HEK293 (cell line): Measurements from ENCODE around the gene NLRP1.

Experiments used
- CTCF ChIA-PET: fragments of 350-600 bp; formaldehyde crosslinking; extraction: SDS; loops from one replicate; lab custom pipeline; 2021; ENCODE audit warnings: antibody characterized with exemption; lab: Yijun Ruan, JAX
- POLR2A ChIA-PET: fragments of 300-600 bp; formaldehyde crosslinking; extraction: SDS; loops from one replicate; lab custom pipeline; 2020; ENCODE audit warnings: antibody characterized with exemption, inconsistent platforms; lab: Yijun Ruan, JAX
- H3K27ac ChIP-seq: fragments of 200-500 bp; sonication (Bioruptor generic); 2 replicates; pipeline ENCODE4 v1.5.1; 2014; ENCODE audit warnings: low read depth, low read length, control low read depth, inconsistent platforms; ENCODE audit errors: extremely low read depth
- H3K36me3 ChIP-seq, 2 experiments: fragments of 200-500 bp in 1 of 2; sonication (Bioruptor generic) in 1 of 2; 1 replicate in 1 of 2; 2 replicates in 1 of 2; pipeline ENCODE4 v1.5.1; 2014 to 2017; ENCODE audit warnings: inconsistent platforms in 2 of 2, low read length in 2 of 2; ENCODE audit not compliant: control insufficient read depth in 2 of 2, insufficient read depth in 1 of 2
- H3K4me1 ChIP-seq: fragments of 200-500 bp; sonication (Bioruptor generic); 2 replicates; pipeline ENCODE4 v1.5.1; 2014; ENCODE audit warnings: mild to moderate bottlenecking, low read length, inconsistent platforms; ENCODE audit not compliant: control insufficient read depth, insufficient read depth
- H3K4me3 ChIP-seq: 2 replicates; pipeline ENCODE4 v1.5.1; 2011; ENCODE audit warnings: low read depth, mild to moderate bottlenecking, control low read depth, low read length, moderate library complexity
- H3K9me3 ChIP-seq: fragments of 200-500 bp; sonication (Bioruptor generic); 2 replicates; pipeline ENCODE4 v1.5.1; 2014; ENCODE audit warnings: low read depth, low read length, inconsistent platforms; ENCODE audit not compliant: control insufficient read depth, insufficient read depth
- BCL11A ChIP-seq: fragments of 450-650 bp; formaldehyde crosslinking; IDR thresholded peaks from 2 replicates; pipeline ENCODE4 v1.5.1; 2016; ENCODE audit warnings: low read depth, missing biosample characterization, missing genetic modification characterization
- GLI2 ChIP-seq: fragments of 450-650 bp; formaldehyde crosslinking; IDR thresholded peaks from 2 replicates; pipeline ENCODE4; 2017; ENCODE audit warnings: missing biosample characterization, missing genetic modification characterization, low read depth, borderline replicate concordance
- GLI4 ChIP-seq: fragments of 450-650 bp; formaldehyde crosslinking; IDR thresholded peaks from 2 replicates; pipeline ENCODE4 v1.5.1; 2016; ENCODE audit warnings: missing biosample characterization, missing genetic modification characterization
- GLIS1 ChIP-seq: fragments of 450-650 bp; formaldehyde crosslinking; IDR thresholded peaks from 2 replicates; pipeline ENCODE4 v1.5.1; 2016; ENCODE audit warnings: missing biosample characterization, missing genetic modification characterization
- KLF16 ChIP-seq: fragments of 450-650 bp; formaldehyde crosslinking; IDR thresholded peaks from 2 replicates; pipeline ENCODE4 v1.5.1; 2017; ENCODE audit warnings: missing biosample characterization, missing genetic modification characterization
- MEIS1 ChIP-seq: sonication (generic); formaldehyde crosslinking; IDR thresholded peaks from 2 replicates; pipeline ENCODE4 v1.8.1; 2022; ENCODE audit warnings: missing genetic modification reagents, mild to moderate bottlenecking, borderline replicate concordance
- OSR2 ChIP-seq: fragments of 450-650 bp; formaldehyde crosslinking; IDR thresholded peaks from 2 replicates; pipeline ENCODE4 v1.5.1; 2016; ENCODE audit warnings: missing biosample characterization, missing genetic modification characterization
- SCRT2 ChIP-seq: fragments of 450-650 bp; formaldehyde crosslinking; IDR thresholded peaks from 2 replicates; pipeline ENCODE4 v1.5.1; 2016; ENCODE audit warnings: missing biosample characterization, missing genetic modification characterization
- SETDB1 ChIP-seq: IDR thresholded peaks from one replicate; pipeline ENCODE4 v1.6.1; 2017; ENCODE audit warnings: mild to moderate bottlenecking, low read length, moderate library complexity, mixed read lengths; ENCODE audit not compliant: insufficient read length
- ZBTB11 ChIP-seq: fragments of 450-650 bp; formaldehyde crosslinking; conservative IDR thresholded peaks from 2 replicates; pipeline ENCODE4 v1.5.1; 2016; ENCODE audit warnings: low read depth, missing biosample characterization, missing genetic modification characterization
- ZFHX2 ChIP-seq: fragments of 450-650 bp; formaldehyde crosslinking; conservative IDR thresholded peaks from 2 replicates; pipeline ENCODE4 v1.5.1; 2016; ENCODE audit warnings: missing biosample characterization, missing genetic modification characterization
- ZFP41 ChIP-seq: fragments of 450-650 bp; formaldehyde crosslinking; IDR thresholded peaks from 2 replicates; pipeline ENCODE4 v1.5.1; 2016; ENCODE audit warnings: missing biosample characterization, missing genetic modification characterization, borderline replicate concordance
- ZIC2 ChIP-seq: fragments of 450-650 bp; formaldehyde crosslinking; IDR thresholded peaks from 2 replicates; pipeline ENCODE4 v1.5.1; 2016; ENCODE audit warnings: missing biosample characterization, missing genetic modification characterization
- ZNF155 ChIP-seq: fragments of 450-650 bp; formaldehyde crosslinking; IDR thresholded peaks from 2 replicates; pipeline ENCODE4 v1.5.1; 2016; ENCODE audit warnings: missing biosample characterization, missing genetic modification characterization
- ZNF169 ChIP-seq: fragments of 450-650 bp; formaldehyde crosslinking; IDR thresholded peaks from 2 replicates; pipeline ENCODE4 v1.5.1; 2016; ENCODE audit warnings: missing biosample characterization, missing genetic modification characterization
- ZNF335 ChIP-seq: fragments of 450-650 bp; formaldehyde crosslinking; conservative IDR thresholded peaks from 2 replicates; pipeline ENCODE4 v1.5.1; 2016; ENCODE audit warnings: missing biosample characterization, missing genetic modification characterization
- ZNF48 ChIP-seq: fragments of 450-650 bp; formaldehyde crosslinking; IDR thresholded peaks from 2 replicates; pipeline ENCODE4 v1.5.1; 2016; ENCODE audit warnings: missing biosample characterization, missing genetic modification characterization
- ZNF521 ChIP-seq: fragments of 450-650 bp; formaldehyde crosslinking; IDR thresholded peaks from 2 replicates; pipeline ENCODE4 v1.5.1; 2017; ENCODE audit warnings: missing biosample characterization, mild to moderate bottlenecking, missing genetic modification characterization
- ZNF548 ChIP-seq: fragments of 450-650 bp; formaldehyde crosslinking; IDR thresholded peaks from 2 replicates; pipeline ENCODE4 v1.5.1; 2016; ENCODE audit warnings: missing biosample characterization, missing genetic modification characterization
- ZNF549 ChIP-seq: fragments of 450-650 bp; IDR thresholded peaks from 2 replicates; pipeline ENCODE4 v1.5.1; 2018; ENCODE audit warnings: missing biosample characterization, missing genetic modification characterization, mild to moderate bottlenecking, inconsistent platforms, moderate library complexity
- ZNF555 ChIP-seq: fragments of 450-650 bp; formaldehyde crosslinking; conservative IDR thresholded peaks from 2 replicates; pipeline ENCODE4 v1.5.1; 2017; ENCODE audit warnings: missing biosample characterization, mild to moderate bottlenecking, missing genetic modification characterization, inconsistent platforms
- ZNF560 ChIP-seq: fragments of 450-650 bp; formaldehyde crosslinking; IDR thresholded peaks from 2 replicates; pipeline ENCODE4 v1.5.1; 2017; ENCODE audit warnings: missing biosample characterization, missing genetic modification characterization, borderline replicate concordance
- ZNF639 ChIP-seq: fragments of 450-650 bp; formaldehyde crosslinking; IDR thresholded peaks from 2 replicates; pipeline ENCODE4 v1.5.1; 2016; ENCODE audit warnings: missing biosample characterization, missing genetic modification characterization
- ZNF677 ChIP-seq: fragments of 450-650 bp; IDR thresholded peaks from 2 replicates; pipeline ENCODE4 v1.5.0; 2018; ENCODE audit warnings: missing biosample characterization, mild to moderate bottlenecking, missing genetic modification characterization, moderate library complexity
- ZNF76 ChIP-seq: fragments of 450-650 bp; formaldehyde crosslinking; IDR thresholded peaks from 2 replicates; pipeline ENCODE4; 2016; ENCODE audit warnings: low read depth, missing biosample characterization, missing genetic modification characterization, borderline replicate concordance
- ZNF837 ChIP-seq: fragments of 450-650 bp; formaldehyde crosslinking; IDR thresholded peaks from 2 replicates; pipeline ENCODE4 v1.5.1; 2016; ENCODE audit warnings: missing biosample characterization, missing genetic modification characterization
- TF ChIP-seq, protein P1 (sequence below): fragments of 450-650 bp; formaldehyde crosslinking; IDR thresholded peaks from 2 replicates; pipeline ENCODE4 v1.5.1; 2016; ENCODE audit warnings: missing biosample characterization, missing genetic modification characterization, borderline replicate concordance
- TF ChIP-seq, protein P2 (sequence below): fragments of 450-650 bp; formaldehyde crosslinking; IDR thresholded peaks from 2 replicates; pipeline ENCODE4 v1.5.1; 2016; ENCODE audit warnings: missing biosample characterization, missing genetic modification characterization

Gene NLRP1

GRCh38 chr17:5571281-5571680, 13.0 kb downstream of the NLRP1 start (continued):
- no peak for TF ChIP-seq BCL11A

GRCh38 chr17:5565808-5566207, 18.5 kb downstream of the NLRP1 start:
- Histone ChIP-seq H3K4me3 (no peak overlapping the region), H3K9me3 (no peaks in the 10 kb centered on the region), H3K36me3 (no peaks in the 10 kb centered on the region), H3K4me1 (no peaks in the 10 kb centered on the region), H3K27ac (no peak overlapping the region)
- ChIA-PET POLR2A (no interaction called here), CTCF (interaction anchor here (0.9 to 1.5 kb wide), 4 partner anchors 8 to 38 kb away, joined by 3 to 5 read pairs (median 3); no protein-coding TSS in a partner anchor)
- TF ChIP-seq ZNF560 (tag by site-specific recombination) (no peak), OSR2 (tag by site-specific recombination) (no peak), ZIC2 (tag by site-specific recombination) (no peak), GLIS1 (tag by site-specific recombination) (no peak), ZNF677 (tag by site-specific recombination) (no peak), ZNF155 (no peak), SCRT2 (no peak), GLI2 (no peak), MEIS1 (CRISPR knock-in tag) (no peak), SETDB1 (no peak), ZFP41 (tag by site-specific recombination) (no peak), ZNF169 (tag by site-specific recombination) (no peak), ZNF521 (tag by site-specific recombination) (no peak), GLI4 (tag by site-specific recombination) (no peak), ZNF76 (tag by site-specific recombination) (no peak), ZNF48 (no peak), ZNF549 (tag by site-specific recombination) (no peak), ZFHX2 (no peak), ZNF837 (no peak)
- TF ChIP-seq, protein P1, sequence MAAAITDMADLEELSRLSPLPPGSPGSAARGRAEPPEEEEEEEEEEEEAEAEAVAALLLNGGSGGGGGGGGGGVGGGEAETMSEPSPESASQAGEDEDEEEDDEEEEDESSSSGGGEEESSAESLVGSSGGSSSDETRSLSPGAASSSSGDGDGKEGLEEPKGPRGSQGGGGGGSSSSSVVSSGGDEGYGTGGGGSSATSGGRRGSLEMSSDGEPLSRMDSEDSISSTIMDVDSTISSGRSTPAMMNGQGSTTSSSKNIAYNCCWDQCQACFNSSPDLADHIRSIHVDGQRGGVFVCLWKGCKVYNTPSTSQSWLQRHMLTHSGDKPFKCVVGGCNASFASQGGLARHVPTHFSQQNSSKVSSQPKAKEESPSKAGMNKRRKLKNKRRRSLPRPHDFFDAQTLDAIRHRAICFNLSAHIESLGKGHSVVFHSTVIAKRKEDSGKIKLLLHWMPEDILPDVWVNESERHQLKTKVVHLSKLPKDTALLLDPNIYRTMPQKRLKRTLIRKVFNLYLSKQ (tag by site-specific recombination) = no peak

DNA sequence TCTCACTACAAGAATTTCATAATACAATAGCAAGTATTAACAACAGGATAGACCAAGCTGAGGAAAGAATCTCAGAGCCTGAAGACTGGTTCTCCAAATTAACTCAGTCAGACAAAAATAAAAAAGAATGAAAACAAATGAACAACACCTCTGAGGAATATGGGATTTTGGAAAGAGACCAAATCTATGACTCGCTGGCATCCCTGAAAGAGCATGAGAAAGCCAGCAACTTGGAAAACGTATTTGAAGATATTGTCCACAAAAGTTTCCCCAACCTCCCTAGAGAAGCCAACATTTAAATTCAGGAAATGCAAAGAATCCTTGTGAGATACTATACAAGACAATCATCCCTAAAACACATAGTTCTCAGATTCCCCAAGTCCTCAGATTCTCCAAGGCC, 20.9 kb downstream of the NLRP1 start:
- no peak overlapping the region for H3K4me3 ChIP-seq
- CTCF ChIA-PET = interaction anchor here (0.7 kb wide), 1 partner anchor 143 kb away, joined by 3 read pairs; no protein-coding TSS in a partner anchor
- H3K36me3 ChIP-seq = no peaks in the 10 kb centered on the region
- H3K9me3 ChIP-seq = no peaks in the 10 kb centered on the region
- no peaks in the 10 kb centered on the region for H3K4me1 ChIP-seq
- no peak overlapping the region for H3K27ac ChIP-seq
- POLR2A ChIA-PET = interaction anchor here (1.2 kb wide), 1 partner anchor 77 kb away, joined by 5 read pairs; the partner anchor contains the start of gene MIS12
- TF ChIP-seq GLIS1 (tag by site-specific recombination) (no peak), MEIS1 (CRISPR knock-in tag) (no peak), ZNF639 (tag by site-specific recombination) (no peak), ZNF555 (tag by site-specific recombination) (no peak), ZNF335 (tag by site-specific recombination) (no peak), KLF16 (no peak), ZNF548 (no peak), ZBTB11 (tag by site-specific recombination) (no peak)
- TF ChIP-seq, protein P2, sequence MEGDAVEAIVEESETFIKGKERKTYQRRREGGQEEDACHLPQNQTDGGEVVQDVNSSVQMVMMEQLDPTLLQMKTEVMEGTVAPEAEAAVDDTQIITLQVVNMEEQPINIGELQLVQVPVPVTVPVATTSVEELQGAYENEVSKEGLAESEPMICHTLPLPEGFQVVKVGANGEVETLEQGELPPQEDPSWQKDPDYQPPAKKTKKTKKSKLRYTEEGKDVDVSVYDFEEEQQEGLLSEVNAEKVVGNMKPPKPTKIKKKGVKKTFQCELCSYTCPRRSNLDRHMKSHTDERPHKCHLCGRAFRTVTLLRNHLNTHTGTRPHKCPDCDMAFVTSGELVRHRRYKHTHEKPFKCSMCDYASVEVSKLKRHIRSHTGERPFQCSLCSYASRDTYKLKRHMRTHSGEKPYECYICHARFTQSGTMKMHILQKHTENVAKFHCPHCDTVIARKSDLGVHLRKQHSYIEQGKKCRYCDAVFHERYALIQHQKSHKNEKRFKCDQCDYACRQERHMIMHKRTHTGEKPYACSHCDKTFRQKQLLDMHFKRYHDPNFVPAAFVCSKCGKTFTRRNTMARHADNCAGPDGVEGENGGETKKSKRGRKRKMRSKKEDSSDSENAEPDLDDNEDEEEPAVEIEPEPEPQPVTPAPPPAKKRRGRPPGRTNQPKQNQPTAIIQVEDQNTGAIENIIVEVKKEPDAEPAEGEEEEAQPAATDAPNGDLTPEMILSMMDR = no peak
